Stimulated activated CD4-positive, alpha-beta T cell treated with anti-CD3 and anti-CD28 coated beads, Interleukin-4, amount 100 ng/mL, for 4 hours (primary cell): ENCODE results near the gene AVL9.
A peak's percentile ranks its signal among the peaks of the same experiment; 100 is the strongest.
"Not testable (repeated sequence)": the region's sequence is repeated elsewhere in the genome, so short reads cannot be mapped to it uniquely, and the experiment has no call there.

Experiments
- DNase-seq, 2 experiments: peaks; one replicate each; pipeline ENCODE4 v3.0.0-alpha.2; 2020

AVL9 gene

GRCh38 chr7:32495298-32496051 lies at the start of gene AVL9:
AVL9 (plus strand) TSS chr7:32495489; CDS start chr7:32495710, 221 bp downstream.
- peak; percentile 98 to 99 for DNase-seq

DNA sequence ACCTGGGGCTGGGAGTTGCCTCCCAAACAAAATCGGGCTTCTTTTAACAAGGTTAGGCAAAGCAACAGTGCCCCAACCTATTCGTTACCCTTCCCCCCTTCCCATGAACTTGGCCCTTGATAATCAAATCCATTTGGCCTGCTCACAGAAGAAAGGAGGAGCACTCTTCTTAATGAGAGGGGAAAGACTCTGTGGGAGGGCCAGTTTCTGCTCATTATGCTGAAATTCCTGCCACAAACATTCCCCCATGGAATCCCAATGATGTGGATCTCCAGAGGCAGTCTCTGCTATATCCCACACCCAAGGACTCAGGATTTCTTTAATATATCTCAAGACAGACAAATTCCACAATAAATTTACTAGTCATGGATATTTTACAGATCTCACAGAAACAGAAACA lies 48.1 kb upstream of the AVL9 start:
- DNase-seq, result no peak

GRCh38 chr7:32453341-32454011 lies 41.8 kb upstream of the AVL9 start:
- DNase-seq, result no peak

GRCh38 chr7:32458025-32458424 lies 37.3 kb upstream of the AVL9 start:
- no peak for DNase-seq

- DNase-seq, result no peak
Observed at GRCh38 chr7:32459788-32460187, 35.5 kb upstream of the AVL9 start.

- no peak for DNase-seq
Observed at GRCh38 chr7:32461484-32461883, 33.8 kb upstream of the AVL9 start.

DNA sequence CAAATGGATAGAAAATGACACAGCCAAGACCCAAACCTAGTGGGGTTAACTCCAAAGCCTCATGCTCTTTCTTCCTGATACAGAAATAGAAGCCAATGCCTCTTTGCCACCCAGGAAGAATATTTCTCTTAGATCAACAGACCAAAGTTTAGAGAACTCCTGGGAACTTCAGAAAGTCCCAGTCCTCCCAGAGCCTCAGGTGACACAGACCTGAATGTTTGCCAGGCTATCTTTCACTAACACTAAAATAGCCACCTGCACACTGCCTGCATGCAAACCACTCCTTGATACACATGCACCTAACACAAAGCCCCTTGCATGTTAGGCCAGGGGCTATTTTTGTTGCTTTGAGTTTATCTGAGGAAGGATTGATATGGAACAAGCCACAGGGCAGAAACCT lies 32.8 kb upstream of the AVL9 start:
- DNase-seq, result no peak

DNA sequence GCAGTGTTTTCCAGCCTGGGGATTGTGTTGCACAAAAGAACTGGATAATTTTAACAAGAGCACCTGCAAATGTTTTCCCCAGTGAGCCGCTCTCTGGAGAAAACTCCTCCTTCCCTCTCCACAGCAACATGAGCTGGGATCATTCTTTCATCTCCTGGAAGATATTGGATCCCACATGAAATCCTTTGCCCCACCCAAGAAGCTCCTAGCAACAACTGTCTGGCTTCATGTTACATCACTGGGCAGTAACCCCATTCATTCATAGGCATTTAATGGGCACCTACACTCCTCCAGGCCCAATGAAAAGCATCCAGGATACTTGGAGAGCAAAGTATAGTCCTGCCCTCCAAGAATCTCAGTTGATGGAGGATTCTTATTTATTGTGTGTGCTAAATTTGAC lies 32.3 kb upstream of the AVL9 start:
- no peak for DNase-seq

GRCh38 chr7:32464641-32465416 lies 30.5 kb upstream of the AVL9 start:
- not testable (repeated sequence) for DNase-seq

DNA sequence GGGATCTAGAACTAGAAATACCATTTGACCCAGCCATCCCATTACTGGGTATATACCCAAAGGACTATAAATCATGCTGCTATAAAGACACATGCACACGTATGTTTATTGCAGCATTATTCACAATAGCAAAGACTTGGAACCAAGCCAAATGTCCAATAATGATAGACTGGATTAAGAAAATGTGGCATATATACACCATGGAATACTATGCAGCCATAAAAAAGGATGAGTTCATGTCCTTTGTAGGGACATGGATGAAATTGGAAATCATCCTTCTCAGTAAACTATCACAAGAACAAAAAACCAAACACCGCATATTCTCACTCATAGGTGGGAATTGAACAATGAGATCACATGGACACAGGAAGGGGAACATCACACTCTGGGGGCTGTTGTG lies 25.3 kb upstream of the AVL9 start:
- not testable (repeated sequence) for DNase-seq

DNA sequence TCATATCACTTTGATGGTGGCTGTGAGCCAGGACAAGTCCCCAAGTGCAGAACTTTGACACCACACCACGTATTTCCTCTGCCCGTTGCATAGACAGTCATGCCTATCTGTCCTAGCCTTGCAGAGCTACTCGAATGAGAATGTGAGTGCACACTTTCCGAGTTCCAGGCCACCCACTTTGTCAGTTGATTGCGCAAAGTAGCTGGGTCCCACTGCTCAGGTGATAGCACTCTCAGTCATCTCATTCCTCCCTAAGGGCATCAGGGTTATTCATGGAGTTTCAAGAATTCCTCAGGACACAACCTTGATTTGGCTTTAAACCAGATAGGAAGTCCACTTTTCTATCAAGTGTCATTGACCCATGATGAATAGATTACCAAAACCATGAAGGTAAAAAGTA lies 24.4 kb upstream of the AVL9 start:
- no peak for DNase-seq

DNA sequence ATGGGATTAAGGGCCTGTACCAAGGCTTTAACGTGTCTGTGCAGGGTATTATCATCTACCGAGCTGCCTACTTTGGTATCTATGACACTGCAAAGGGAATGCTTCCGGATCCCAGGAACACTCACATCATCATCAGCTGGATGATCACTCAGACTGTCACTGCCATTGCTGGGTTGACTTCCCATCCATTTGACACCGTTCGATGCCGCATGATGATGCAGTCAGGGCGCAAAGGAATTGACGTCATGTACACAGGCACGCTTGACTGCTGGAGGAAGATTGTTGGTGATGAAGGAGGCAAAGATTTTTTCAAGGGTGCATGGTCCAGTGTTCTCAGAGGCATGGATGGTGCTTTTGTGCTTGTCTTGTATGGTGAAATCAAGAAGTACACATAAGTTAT lies 23.3 kb upstream of the AVL9 start:
- no peak for DNase-seq

- no peak for DNase-seq
Observed at GRCh38 chr7:32474008-32474407, 21.3 kb upstream of the AVL9 start.

DNA sequence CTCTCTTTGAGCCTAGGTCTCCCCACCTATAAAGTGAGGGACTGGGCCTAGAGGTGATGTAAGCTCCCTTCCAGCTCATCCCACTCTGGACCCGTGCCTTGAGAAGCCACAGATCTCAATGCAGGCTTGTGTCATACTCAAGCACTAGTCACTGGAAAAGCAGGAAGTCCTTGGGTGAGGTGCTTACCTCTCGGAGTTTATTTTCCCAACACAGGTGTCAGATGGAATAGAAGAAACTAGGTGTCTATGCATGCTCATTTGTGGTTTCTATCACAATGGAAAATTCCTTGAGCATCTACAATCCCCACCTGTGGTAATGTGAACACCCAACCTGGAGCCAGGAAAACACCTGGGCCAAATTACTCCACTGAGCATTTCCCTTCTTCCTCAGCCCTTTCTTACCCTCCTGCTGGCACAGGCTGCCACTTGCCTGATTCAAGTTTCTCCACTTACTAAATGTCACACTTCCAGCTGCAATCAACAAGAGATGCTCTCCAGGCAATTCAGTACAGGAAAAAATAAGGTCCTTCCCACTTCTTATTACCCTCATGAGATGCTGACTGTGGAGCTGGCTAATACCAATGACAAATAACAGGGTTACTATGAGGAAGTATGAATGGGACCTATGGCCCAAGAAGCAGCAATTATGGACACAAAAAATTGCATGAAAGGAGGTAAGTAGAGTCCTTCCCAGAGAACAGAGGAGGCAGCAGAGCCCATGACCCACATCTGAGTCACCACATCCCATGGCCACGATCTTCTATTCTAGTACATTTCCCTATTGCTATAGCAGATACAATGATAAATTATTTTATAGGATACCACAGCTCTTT lies 18.3 kb upstream of the AVL9 start:
- no peak for DNase-seq

GRCh38 chr7:32477649-32477980 lies 17.7 kb upstream of the AVL9 start:
- DNase-seq, result no peak

DNA sequence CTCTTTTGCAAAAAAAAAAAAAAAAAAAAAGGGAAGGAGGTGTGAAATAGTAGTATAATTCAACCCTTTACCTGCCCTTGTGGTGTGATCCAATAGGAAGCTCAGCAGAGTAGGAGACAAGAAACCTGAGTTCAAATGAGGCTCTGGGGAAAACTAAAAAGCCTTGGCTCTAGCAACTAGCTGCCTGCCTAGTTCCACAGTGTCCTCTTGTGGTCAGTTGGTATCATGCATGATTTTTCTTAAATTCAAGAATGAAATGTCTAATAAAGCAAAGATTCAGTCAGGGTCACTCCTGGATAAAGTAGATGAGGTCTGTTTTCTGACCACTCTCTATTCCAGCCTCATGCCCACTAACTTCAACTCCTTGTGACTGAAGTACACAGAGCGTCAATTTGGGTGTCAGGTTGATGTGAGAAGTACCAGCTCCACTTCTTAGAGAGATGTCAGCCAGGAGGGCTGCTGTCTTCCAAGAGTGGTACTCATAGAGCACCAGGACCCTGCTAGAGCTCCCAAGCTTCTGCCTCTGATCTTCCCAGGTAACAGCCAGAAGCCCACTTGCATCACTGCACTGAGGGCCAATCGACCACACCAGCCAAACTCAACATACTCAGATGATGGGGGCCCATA lies 15.6 kb upstream of the AVL9 start:
- no peak for DNase-seq

- DNase-seq, result no peak
Observed at GRCh38 chr7:32481176-32481575, 14.1 kb upstream of the AVL9 start.

DNA sequence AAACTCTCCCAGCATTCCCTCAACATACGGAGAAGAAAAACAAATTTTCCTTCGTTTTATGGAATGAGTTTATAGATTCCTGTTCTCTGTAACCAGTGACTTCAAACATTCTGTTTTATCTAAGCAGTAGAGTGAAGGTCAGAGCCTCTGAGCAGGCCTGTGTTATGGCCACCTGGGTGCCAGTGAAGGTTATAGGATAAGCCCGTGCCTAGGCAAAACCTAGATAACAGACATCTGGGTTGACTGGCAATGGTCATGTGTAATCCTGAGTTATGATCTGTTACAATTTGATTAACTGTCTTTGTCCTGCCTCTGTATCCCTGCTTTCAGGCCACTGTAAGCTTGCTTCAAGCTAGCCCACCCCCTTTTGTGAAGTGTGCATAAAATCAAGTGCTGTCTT lies 13.4 kb upstream of the AVL9 start:
- no peak for DNase-seq

DNA sequence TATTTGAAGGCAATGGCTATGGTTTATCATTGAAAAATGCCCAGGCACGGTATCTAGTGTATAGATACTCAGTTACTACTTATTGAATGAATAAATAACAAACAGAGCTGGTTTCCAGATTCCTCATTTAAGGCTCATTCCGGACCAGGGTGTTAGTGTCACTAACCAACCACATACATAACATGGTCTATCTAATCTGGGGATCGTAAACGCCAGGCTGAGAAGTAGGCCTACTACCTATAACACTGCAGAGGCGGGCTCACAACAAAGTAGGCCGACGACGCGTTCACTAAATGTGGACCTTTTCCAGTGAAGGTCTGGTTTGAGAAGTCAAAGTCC lies 5.5 kb upstream of the AVL9 start:
- DNase-seq, result no peak

GRCh38 chr7:32490127-32490796 lies 5.0 kb upstream of the AVL9 start, which contains the start of gene LSM5:
LSM5 (minus strand) TSS chr7:32490380; CDS start chr7:32490365, 15 bp downstream.
- peak; percentile 82 to 85 for DNase-seq

- no peak for DNase-seq
Observed at GRCh38 chr7:32494946-32495297, 367 bp upstream of the AVL9 start.
